GM10266 (cell line): ENCODE results near the gene HAUS7.

Experiments
- DNase-seq: peaks from one replicate; pipeline ENCODE4 v3.0.0; 2012; ENCODE audit errors: extremely low spot score
- TF ChIP-seq, protein P1 (sequence below): IDR thresholded peaks from 2 replicates; pipeline ENCODE4 v1.5.1; 2012; ENCODE audit warnings: mild to moderate bottlenecking, low read depth; ENCODE audit not compliant: control insufficient read depth, insufficient read depth; ENCODE audit errors: missing control alignments

The HAUS7 gene

DNA sequence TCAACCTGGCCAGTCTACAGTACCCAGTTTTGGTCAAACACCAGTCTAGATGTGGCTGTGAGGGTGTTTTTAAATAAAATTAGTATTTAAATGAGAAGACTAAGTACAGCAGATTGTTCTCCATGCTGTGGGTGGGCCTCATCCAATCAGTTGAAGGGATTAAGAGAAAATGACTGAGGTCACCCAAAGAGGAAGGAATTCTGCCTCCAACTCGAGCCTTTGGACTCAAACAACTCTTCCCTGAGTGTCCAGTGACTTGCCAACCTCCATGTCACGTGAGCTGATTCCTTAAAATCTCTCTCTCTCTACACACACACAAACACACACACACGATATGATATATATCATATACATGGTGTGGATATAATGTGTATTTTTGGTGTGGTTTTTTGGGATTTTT lies 34.5 kb downstream of the HAUS7 start:
- TF ChIP-seq, protein P1, sequence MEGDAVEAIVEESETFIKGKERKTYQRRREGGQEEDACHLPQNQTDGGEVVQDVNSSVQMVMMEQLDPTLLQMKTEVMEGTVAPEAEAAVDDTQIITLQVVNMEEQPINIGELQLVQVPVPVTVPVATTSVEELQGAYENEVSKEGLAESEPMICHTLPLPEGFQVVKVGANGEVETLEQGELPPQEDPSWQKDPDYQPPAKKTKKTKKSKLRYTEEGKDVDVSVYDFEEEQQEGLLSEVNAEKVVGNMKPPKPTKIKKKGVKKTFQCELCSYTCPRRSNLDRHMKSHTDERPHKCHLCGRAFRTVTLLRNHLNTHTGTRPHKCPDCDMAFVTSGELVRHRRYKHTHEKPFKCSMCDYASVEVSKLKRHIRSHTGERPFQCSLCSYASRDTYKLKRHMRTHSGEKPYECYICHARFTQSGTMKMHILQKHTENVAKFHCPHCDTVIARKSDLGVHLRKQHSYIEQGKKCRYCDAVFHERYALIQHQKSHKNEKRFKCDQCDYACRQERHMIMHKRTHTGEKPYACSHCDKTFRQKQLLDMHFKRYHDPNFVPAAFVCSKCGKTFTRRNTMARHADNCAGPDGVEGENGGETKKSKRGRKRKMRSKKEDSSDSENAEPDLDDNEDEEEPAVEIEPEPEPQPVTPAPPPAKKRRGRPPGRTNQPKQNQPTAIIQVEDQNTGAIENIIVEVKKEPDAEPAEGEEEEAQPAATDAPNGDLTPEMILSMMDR, result no peak
- DNase-seq, result no peak

DNA sequence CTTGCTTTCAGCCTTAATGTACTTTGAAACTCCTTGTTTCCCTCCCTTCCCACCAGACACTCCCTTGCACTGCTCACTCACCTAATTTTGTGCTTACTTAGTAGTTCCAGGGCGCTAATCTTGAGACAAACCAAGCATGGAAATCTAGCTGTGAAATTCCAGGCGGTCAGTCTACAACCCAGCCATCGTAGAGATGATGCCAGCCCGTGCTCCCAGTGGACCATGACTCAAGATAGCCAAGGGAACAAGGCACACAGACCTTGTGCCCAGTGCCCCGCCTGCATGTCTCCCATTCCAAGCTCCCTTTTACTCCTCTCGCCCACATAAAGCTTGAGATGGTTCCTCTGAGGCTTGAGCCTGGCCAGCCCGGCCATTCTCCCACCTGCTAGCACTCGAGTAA lies 35.6 kb downstream of the HAUS7 start:
- TF ChIP-seq, protein P1, result no peak
- no peak for DNase-seq

- DNase-seq, result no peak
- TF ChIP-seq, protein P1, result no peak
Observed at GRCh38 chrX:153433781-153434285, 36.5 kb downstream of the HAUS7 start.

- TF ChIP-seq, protein P1, result no peak
- DNase-seq, result no peak
Observed at GRCh38 chrX:153433161-153433680, 37.2 kb downstream of the HAUS7 start.

DNA sequence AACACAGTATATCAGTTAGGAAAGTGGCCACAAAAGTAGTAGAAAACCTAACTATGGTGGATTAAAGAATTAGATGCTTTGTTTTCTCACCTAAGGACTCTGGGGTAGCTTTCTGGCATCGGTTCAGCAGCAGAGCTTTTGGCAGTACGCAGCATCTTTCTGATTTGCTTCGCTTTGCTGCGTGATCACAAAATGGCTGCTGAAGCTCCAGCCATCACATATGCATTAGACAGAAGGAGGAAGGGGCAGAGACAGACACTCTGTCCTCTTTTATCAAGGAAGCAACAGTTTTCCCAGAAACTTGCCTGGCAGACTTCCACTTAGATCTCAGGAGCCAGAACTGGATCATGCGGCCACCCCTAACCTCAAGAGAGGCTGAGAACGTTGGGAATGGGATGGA lies 39.6 kb downstream of the HAUS7 start:
- DNase-seq, result no peak
- TF ChIP-seq, protein P1, result no peak

GRCh38 chrX:153426204-153426603 lies 44.2 kb downstream of the HAUS7 start:
- no peak for DNase-seq
- TF ChIP-seq, protein P1, result no peak

DNA sequence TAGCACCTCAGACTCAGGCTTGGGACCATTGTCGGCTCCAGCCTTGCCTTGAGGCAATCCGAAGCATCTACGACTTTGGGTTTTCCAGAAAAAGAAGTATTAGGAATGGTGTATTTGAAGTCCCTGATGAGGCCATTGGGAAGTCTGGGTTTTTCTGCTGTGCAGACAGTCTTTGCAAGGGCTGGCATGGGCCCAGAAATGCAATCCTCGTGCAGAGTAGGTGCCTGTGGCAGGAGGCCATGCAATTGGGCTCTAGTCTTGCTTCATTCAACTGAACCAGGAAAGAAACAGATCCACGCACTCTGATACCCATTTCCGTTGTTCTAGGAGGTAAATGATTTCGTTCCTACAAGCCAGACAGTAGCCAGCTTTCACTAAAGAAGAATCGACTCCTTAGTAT lies 46.7 kb downstream of the HAUS7 start:
- TF ChIP-seq, protein P1, result no peak
- no peak for DNase-seq
